ENCODE measurements around the gene POC1B. TPM values are rescaled to one million over a fixed set of nuclear protein-coding genes. Genes with fewer than 3 reads are reported as not detected.
A peak's percentile ranks its signal among the peaks of the same experiment; 100 is the strongest.
"Not testable (repeated sequence)": the region's sequence is repeated elsewhere in the genome, so short reads cannot be mapped to it uniquely, and the experiment has no call there.

Gene POC1B
- total and polyA plus RNA-seq, 8 donors = 3.4 to 15.5 (median 6.2) TPM

- Histone ChIP-seq H3K36me3 (no peaks in the 10 kb centered on the region), H3K27me3 (no peaks in the 10 kb centered on the region), H3K4me1 (no peaks in the 10 kb centered on the region), H3K4me3 (no peak overlapping the region), H3K9me3 (no peaks in the 10 kb centered on the region), H3K27ac (no peak overlapping the region)
- ATAC-seq (no peak), DNase-seq (no peak), FAIRE-seq (no peak)
- 44 to 63% methylated on average over 4 of the region's 4 CpGs for WGBS, 2 donors
- intact Hi-C loops (cut with DNase I) = loop anchor here in 2 of 3 donors (5.0 to 10.0 kb wide), 3 partner anchors 60 to 420 kb away; partner anchors contain the start of genes GALNT4 (in 1 of the 2) and POC1B (in 1 of the 2)
- no peak for TF ChIP-seq CTCF (IDR thresholded peaks at IDR 0.05)
Measured at GRCh38 chr12:89464974-89465592, 60.8 kb downstream of the POC1B start.

GRCh38 chr12:89461649-89462612 lies 63.9 kb downstream of the POC1B start:
- Histone ChIP-seq H3K27me3 (no peaks in the 10 kb centered on the region), H3K4me3 (no peak overlapping the region), H3K9me3 (no peaks in the 10 kb centered on the region), H3K4me1 (no peaks in the 10 kb centered on the region), H3K36me3 (no peaks in the 10 kb centered on the region), H3K27ac (no peak overlapping the region)
- 15 to 17% methylated on average over 6 of the region's 6 CpGs for WGBS, 2 donors
- intact Hi-C loops (cut with DNase I) = loop anchor here in 2 of 3 donors (5.0 to 10.0 kb wide), 3 partner anchors 63 to 417 kb away; partner anchors contain the start of genes GALNT4 (in 1 of the 2) and POC1B (in 1 of the 2)
- no peak for DNase-seq
- TF ChIP-seq CTCF (IDR thresholded peaks at IDR 0.05) = peak; percentile 12 to 52 (median 34)
- peak; percentile 84 to 96 (median 94) for ATAC-seq
- peak; percentile 88 for FAIRE-seq

- H3K27ac ChIP-seq = no peak overlapping the region
- DNase-seq = no peak
- FAIRE-seq = no peak
- no peaks in the 10 kb centered on the region for H3K27me3 ChIP-seq
- H3K9me3 ChIP-seq = no peaks in the 10 kb centered on the region
- no peaks in the 10 kb centered on the region for H3K4me1 ChIP-seq
- H3K36me3 ChIP-seq = no peaks in the 10 kb centered on the region
- peak in 2 of 4 donors; percentile 35 to 50 for ATAC-seq
- WGBS, 2 donors = 74 to 79% methylated on average over 4 of the region's 4 CpGs
- TF ChIP-seq CTCF (IDR thresholded peaks at IDR 0.05) = no peak
- intact Hi-C loops (cut with DNase I) = loop anchor here in 2 of 3 donors (5.0 to 10.0 kb wide), 3 partner anchors 64 to 416 kb away; partner anchors contain the start of genes GALNT4 (in 1 of the 2) and POC1B (in 1 of the 2)
- H3K4me3 ChIP-seq = no peak overlapping the region
Measured at GRCh38 chr12:89461190-89461589, 64.7 kb downstream of the POC1B start.

GRCh38 chr12:89459279-89459678 lies 66.6 kb downstream of the POC1B start:
- WGBS, 2 donors = 51% methylated on average over 3 of the region's 4 CpGs
- not testable (repeated sequence) for FAIRE-seq, ATAC-seq, H3K36me3 ChIP-seq, H3K4me3 ChIP-seq, H3K27me3 ChIP-seq, DNase-seq, H3K4me1 ChIP-seq, H3K27ac ChIP-seq, H3K9me3 ChIP-seq
- intact Hi-C loops (cut with DNase I) = loop anchor here in 1 of 3 donors (10.0 kb wide), 1 partner anchor 104 kb away; the partner anchor contains the start of gene DUSP6

GRCh38 chr12:89456565-89456964 lies 69.3 kb downstream of the POC1B start:
- no peaks in the 10 kb centered on the region for H3K4me1 ChIP-seq
- H3K4me3 ChIP-seq = no peak overlapping the region
- DNase-seq = no peak
- no peaks in the 10 kb centered on the region for H3K9me3 ChIP-seq
- no peak overlapping the region for H3K27ac ChIP-seq
- ATAC-seq = no peak
- no peak for TF ChIP-seq CTCF (IDR thresholded peaks at IDR 0.05)
- H3K36me3 ChIP-seq = no peaks in the 10 kb centered on the region
- FAIRE-seq = no peak
- WGBS, 2 donors = 58 to 73% methylated on average over 1 of the region's 1 CpG
- no peaks in the 10 kb centered on the region for H3K27me3 ChIP-seq
- intact Hi-C loops (cut with DNase I) = loop anchor here in 1 of 3 donors (10.0 kb wide), 1 partner anchor 102 kb away; the partner anchor contains the start of gene DUSP6
